Measurements from ENCODE around the gene SMG6. TPM values are rescaled to one million over a fixed set of nuclear protein-coding genes. Genes with fewer than 3 reads are reported as not detected.

SMG6 gene
- total RNA-seq, 4 donors from 2014 or later, result 17.9 to 24.0 (median 20.1) TPM

GRCh38 chr17:2304931-2305330, 1.3 kb upstream of the SMG6 start:
- H3K9me3 ChIP-seq, result no peaks in the 10 kb centered on the region
- H3K36me3 ChIP-seq, result peaks cover 0 to 13% (median 0%) of the 10 kb centered on the region in 3 donors
- TF ChIP-seq CTCF (IDR thresholded peaks at IDR 0.05), result no peak
- TF ChIP-seq POLR2A (IDR thresholded peaks at IDR 0.05), result no peak
- no peak overlapping the region for H3K27ac ChIP-seq
- no peaks in the 10 kb centered on the region for H3K27me3 ChIP-seq
- DNase-seq, result no peak
- 89 to 97% methylated on average over 4 of the region's 4 CpGs for WGBS, 2 donors
- H3K4me1 ChIP-seq, result peaks cover 12 to 80% (median 28%) of the 10 kb centered on the region in 3 donors
- intact Hi-C loops (cut with DNase I), result no loop called here
- no peak overlapping the region for H3K4me3 ChIP-seq

GRCh38 chr17:2302778-2303203, 794 bp downstream of the SMG6 start:
- TF ChIP-seq POLR2A (IDR thresholded peaks at IDR 0.05) (no peak), CTCF (IDR thresholded peaks at IDR 0.05) (no peak)
- peaks cover 5 to 34% (median 5%) of the 10 kb centered on the region in 3 donors for H3K36me3 ChIP-seq
- H3K4me3 ChIP-seq, result peak overlapping the region; percentile 85 to 97 (median 96)
- no peak for DNase-seq
- no peaks in the 10 kb centered on the region for H3K9me3 ChIP-seq
- H3K27me3 ChIP-seq, result no peaks in the 10 kb centered on the region
- intact Hi-C loops (cut with DNase I), result no loop called here
- peaks cover 12 to 65% (median 28%) of the 10 kb centered on the region in 3 donors for H3K4me1 ChIP-seq
- WGBS, 2 donors, result 2 to 3% methylated on average over 10 to 12 of the region's 12 CpGs
- H3K27ac ChIP-seq, result peak overlapping the region; percentile 97 to 98 (median 98)

- peaks cover 18 to 65% (median 32%) of the 10 kb centered on the region in 3 donors for H3K4me1 ChIP-seq
- WGBS, 2 donors, result 91 to 93% methylated on average over 22 of the region's 22 CpGs
- no peaks in the 10 kb centered on the region for H3K27me3 ChIP-seq
- no peak overlapping the region for H3K4me3 ChIP-seq
- H3K36me3 ChIP-seq, result peaks cover 5 to 64% (median 10%) of the 10 kb centered on the region in 3 donors
- no peak for DNase-seq
- H3K27ac ChIP-seq, result no peak overlapping the region
- no peaks in the 10 kb centered on the region for H3K9me3 ChIP-seq
- intact Hi-C loops (cut with DNase I), result no loop called here
- TF ChIP-seq POLR2A (IDR thresholded peaks at IDR 0.05) (no peak), CTCF (IDR thresholded peaks at IDR 0.05) (no peak)
Measured at GRCh38 chr17:2299756-2300155, 3.8 kb downstream of the SMG6 start.

- no peaks in the 10 kb centered on the region for H3K27me3 ChIP-seq
- intact Hi-C loops (cut with DNase I), result no loop called here
- H3K4me3 ChIP-seq, result no peak overlapping the region
- peaks cover 5 to 70% (median 10%) of the 10 kb centered on the region in 3 donors for H3K36me3 ChIP-seq
- 90 to 91% methylated on average over 7 to 8 of the region's 12 CpGs for WGBS, 2 donors
- no peak overlapping the region for H3K27ac ChIP-seq
- peaks cover 18 to 59% (median 32%) of the 10 kb centered on the region in 3 donors for H3K4me1 ChIP-seq
- TF ChIP-seq CTCF (IDR thresholded peaks at IDR 0.05) (no peak), POLR2A (IDR thresholded peaks at IDR 0.05) (no peak)
- no peaks in the 10 kb centered on the region for H3K9me3 ChIP-seq
- no peak for DNase-seq
Measured at GRCh38 chr17:2299136-2299535, 4.4 kb downstream of the SMG6 start.

- DNase-seq, result no peak
- intact Hi-C loops (cut with DNase I), result no loop called here
Measured at GRCh38 chr17:2297023-2297422, 6.6 kb downstream of the SMG6 start.

More at GRCh38 chr17:2297023-2297422, 6.6 kb downstream of the SMG6 start:
- Histone ChIP-seq H3K36me3 (peaks cover 9 to 91% (median 10%) of the 10 kb centered on the region in 3 donors), H3K9me3 (no peaks in the 10 kb centered on the region), H3K4me3 (no peak overlapping the region), H3K27me3 (no peaks in the 10 kb centered on the region), H3K4me1 (peaks cover 13 to 47% (median 27%) of the 10 kb centered on the region in 3 donors), H3K27ac (peak overlapping the region in 1 of 4 donors; percentile 33)
- WGBS, 2 donors, result 31 to 72% methylated on average over 5 of the region's 5 CpGs
- TF ChIP-seq POLR2A (IDR thresholded peaks at IDR 0.05) (no peak), CTCF (IDR thresholded peaks at IDR 0.05) (peak in 1 of 6 experiments; percentile 10)

Measured in esophagus squamous epithelium (tissue), 5 donors.